T47D (cell line): ENCODE measurements around the gene CACNG3.
A peak's percentile ranks its signal among the peaks of the same experiment; 100 is the strongest.

Experiments
- DNase-seq, 2 experiments: peaks; one replicate each; pipeline versions ENCODE4 v3.0.0 to v3.0.0-alpha.2; 2011 to 2012; ENCODE audit warnings: low read depth in 1 of 2, low spot score in 1 of 2
- JUND ChIP-seq: IDR thresholded peaks from 2 replicates; pipeline ENCODE4 v1.6.1; 2012; ENCODE audit warnings: low read depth
- in situ Hi-C: cut with HindIII; loops from 2 replicates; pipeline ENCODE4 v1.10.0; 2016; ENCODE audit warnings: low sequenced_read_pairs, low pct_unique_long_range_greater_than_20kb

The CACNG3 gene

DNA sequence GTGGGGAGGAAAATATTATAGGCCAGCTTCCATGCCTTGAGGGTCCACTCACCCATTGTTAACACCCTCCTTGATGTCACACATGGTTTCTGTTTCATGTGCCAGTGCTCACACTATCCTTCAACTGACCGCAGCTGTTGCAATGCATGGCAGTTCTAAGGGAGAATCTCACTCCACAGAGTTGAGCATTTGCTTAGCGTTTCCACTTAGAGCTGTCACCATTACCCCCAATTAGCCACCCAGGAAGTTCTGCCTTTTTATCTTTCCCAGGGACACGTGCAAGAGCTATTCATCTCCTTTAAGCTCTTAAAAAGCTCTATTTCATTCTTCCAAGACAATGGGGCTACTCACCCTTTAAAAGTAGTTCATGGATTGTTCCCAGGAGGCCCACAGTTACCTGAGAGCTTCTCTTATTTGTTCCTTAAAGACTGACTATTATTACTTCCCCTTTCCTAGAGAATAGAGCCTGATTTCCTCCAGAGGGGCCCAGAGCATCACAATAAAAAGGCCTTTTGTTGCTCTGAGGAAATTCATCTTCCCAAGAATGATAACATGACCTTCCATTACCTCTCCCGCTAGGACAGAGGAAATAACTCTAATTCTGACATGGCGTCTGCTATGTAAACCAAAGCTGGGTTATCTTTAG is 126.8 kb downstream of the CACNG3 start:
- in situ Hi-C loops = no loop called here
- TF ChIP-seq JUND = no peak
- DNase-seq = no peak

- in situ Hi-C loops = no loop called here
- DNase-seq = no peak
- no peak for TF ChIP-seq JUND
These were observed 138.2 kb downstream of the CACNG3 start for GRCh38 chr16:24394341-24394740.

DNA sequence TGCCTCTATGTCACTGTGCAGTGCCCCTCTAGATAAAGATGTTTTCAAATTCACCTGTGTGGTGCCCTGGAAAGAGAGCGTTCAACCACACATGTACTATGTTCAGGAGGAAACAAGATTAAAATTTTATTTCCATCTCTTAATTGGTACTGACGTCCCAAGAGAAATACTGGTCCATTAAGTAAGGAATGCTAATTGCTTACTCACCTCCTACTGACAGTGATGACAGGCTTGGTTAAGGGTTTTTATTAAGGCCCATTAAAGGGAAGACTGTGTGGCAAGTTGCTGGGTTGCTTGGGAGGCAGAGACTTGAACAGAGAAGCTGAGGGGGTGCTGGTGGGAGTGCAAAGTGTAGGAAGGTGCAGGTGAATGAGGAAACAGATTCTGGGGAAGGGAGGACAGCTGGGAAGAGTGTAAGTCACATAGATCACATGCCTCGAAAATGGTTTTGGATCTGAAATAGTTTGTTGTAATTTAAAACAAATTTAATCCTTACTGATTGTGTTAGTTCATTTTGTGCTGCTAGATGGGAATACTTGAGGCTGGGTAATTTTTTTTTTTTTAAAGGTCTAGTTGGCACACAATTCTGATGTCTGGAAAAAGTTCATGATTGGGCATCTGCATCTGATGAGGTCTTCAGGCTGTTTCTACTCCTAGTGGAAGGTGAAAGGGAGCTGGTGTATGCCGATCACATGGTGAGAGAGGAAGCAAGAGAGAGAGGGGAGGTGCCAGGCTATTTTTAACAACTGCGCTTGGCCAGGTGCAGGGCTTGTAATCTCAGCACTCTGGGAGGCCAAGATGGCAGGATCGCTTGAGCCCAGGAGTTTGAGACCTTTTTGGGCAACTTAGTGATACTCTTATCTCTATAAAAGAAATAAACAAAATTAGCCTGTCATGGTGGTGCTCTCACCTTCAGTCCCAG is 140.5 kb downstream of the CACNG3 start:
- in situ Hi-C loops = no loop called here
- no peak for DNase-seq
- TF ChIP-seq JUND = no peak

DNA sequence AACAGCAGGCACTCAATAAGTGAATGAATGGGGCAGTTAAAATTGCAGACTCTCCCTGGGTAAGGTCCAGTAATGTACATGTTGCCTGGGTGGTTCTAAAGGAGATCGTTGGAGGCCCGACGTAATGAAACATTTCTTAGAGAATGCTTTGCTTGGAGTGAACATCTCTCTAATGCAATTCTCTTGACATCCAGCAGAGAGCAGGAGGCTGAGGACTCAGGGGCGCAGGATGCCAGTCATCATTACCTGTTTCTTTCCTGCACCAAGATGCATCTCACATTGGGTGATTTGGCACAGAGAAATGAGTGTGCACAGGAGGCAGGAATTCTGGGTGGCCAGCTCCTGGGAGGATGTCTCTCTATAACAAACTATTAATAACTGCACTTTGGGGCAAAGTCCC is 152.9 kb downstream of the CACNG3 start:
- TF ChIP-seq JUND = no peak
- in situ Hi-C loops = no loop called here
- DNase-seq = peak; percentile 27 to 47
